ENCODE data around the gene TRAF3.

- no peak for TF ChIP-seq CTCF (IDR thresholded peaks at IDR 0.05; ENCODE audit: insufficient read depth, low read length)
- TF ChIP-seq POLR2AphosphoS5 (IDR thresholded peaks at IDR 0.05; ENCODE audit: low read depth): no peak
- TF ChIP-seq GABPA (IDR thresholded peaks at IDR 0.05; ENCODE audit: low read depth): no peak
- TF ChIP-seq, protein P1, sequence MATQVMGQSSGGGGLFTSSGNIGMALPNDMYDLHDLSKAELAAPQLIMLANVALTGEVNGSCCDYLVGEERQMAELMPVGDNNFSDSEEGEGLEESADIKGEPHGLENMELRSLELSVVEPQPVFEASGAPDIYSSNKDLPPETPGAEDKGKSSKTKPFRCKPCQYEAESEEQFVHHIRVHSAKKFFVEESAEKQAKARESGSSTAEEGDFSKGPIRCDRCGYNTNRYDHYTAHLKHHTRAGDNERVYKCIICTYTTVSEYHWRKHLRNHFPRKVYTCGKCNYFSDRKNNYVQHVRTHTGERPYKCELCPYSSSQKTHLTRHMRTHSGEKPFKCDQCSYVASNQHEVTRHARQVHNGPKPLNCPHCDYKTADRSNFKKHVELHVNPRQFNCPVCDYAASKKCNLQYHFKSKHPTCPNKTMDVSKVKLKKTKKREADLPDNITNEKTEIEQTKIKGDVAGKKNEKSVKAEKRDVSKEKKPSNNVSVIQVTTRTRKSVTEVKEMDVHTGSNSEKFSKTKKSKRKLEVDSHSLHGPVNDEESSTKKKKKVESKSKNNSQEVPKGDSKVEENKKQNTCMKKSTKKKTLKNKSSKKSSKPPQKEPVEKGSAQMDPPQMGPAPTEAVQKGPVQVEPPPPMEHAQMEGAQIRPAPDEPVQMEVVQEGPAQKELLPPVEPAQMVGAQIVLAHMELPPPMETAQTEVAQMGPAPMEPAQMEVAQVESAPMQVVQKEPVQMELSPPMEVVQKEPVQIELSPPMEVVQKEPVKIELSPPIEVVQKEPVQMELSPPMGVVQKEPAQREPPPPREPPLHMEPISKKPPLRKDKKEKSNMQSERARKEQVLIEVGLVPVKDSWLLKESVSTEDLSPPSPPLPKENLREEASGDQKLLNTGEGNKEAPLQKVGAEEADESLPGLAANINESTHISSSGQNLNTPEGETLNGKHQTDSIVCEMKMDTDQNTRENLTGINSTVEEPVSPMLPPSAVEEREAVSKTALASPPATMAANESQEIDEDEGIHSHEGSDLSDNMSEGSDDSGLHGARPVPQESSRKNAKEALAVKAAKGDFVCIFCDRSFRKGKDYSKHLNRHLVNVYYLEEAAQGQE (IDR thresholded peaks at IDR 0.05; ENCODE audit: insufficient replicate concordance, low read depth): no peak
- TF ChIP-seq SPI1 (IDR thresholded peaks at IDR 0.05; ENCODE audit: borderline replicate concordance, low read depth): no peak
These were observed 177.0 kb downstream of the TRAF3 start for GRCh38 chr14:102954081-102954789.

Measured in HL-60 (cell line).